ENCODE data around the gene SCO1.

DNA sequence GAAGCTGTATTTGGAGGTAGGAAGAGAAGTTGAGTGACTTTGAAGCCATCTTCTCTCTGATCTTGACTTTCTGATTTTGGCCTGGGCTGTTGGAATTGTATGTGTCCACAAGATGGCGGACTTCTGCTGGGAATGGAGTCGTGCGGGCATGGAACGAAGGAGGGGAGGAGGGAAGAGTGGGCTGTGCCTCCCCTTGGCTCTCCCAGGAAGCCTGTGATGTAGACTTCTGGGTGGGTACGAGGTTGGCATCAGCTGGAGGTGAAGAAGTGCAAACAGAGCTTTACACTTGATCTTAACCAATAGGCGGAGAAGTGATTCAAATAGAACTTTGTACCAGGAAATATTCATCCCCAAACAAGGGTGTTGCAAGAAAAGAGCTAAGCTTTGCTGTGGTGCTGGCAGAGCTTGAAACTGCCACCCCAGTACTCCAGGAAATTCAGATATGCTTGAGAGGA lies 39.9 kb upstream of the SCO1 start:
- TF ChIP-seq, protein P1, sequence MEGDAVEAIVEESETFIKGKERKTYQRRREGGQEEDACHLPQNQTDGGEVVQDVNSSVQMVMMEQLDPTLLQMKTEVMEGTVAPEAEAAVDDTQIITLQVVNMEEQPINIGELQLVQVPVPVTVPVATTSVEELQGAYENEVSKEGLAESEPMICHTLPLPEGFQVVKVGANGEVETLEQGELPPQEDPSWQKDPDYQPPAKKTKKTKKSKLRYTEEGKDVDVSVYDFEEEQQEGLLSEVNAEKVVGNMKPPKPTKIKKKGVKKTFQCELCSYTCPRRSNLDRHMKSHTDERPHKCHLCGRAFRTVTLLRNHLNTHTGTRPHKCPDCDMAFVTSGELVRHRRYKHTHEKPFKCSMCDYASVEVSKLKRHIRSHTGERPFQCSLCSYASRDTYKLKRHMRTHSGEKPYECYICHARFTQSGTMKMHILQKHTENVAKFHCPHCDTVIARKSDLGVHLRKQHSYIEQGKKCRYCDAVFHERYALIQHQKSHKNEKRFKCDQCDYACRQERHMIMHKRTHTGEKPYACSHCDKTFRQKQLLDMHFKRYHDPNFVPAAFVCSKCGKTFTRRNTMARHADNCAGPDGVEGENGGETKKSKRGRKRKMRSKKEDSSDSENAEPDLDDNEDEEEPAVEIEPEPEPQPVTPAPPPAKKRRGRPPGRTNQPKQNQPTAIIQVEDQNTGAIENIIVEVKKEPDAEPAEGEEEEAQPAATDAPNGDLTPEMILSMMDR (IDR thresholded peaks at IDR 0.05; ENCODE audit: low read depth, low read length): peak; percentile 69
- no peak for TF ChIP-seq EZH2phosphoT487 (IDR thresholded peaks at IDR 0.05; ENCODE audit: low read depth)

Data from OCI-LY3 (cell line).